HG03097 (cell line): ENCODE measurements around the gene SLC15A5.

Experiments
- ATAC-seq: cut with Tn5 transposase; IDR thresholded peaks from one replicate; pipeline ENCODE4 v1.9.1; 2021; ENCODE audit not compliant: unreplicated experiment, low FRiP score

The SLC15A5 gene

DNA sequence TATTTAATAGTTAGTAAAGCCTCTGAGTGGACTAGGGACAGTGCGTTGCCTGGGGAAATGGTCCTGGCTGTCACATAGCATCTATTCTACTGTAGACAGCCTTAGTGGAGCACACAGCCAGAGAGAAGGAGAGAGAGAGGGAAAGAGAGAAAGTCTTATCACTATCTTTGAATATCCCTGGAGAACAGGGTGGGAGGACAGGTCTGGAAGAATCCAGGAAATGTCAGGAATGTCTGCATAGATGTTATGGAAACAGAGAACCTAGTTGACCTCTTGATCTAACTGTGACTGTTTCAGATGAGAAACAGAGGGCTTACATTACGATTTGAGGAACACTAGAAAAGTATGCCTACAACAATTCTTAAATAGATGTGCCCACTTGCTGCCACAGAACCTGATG, 92.8 kb downstream of the SLC15A5 start:
- no peak for ATAC-seq

DNA sequence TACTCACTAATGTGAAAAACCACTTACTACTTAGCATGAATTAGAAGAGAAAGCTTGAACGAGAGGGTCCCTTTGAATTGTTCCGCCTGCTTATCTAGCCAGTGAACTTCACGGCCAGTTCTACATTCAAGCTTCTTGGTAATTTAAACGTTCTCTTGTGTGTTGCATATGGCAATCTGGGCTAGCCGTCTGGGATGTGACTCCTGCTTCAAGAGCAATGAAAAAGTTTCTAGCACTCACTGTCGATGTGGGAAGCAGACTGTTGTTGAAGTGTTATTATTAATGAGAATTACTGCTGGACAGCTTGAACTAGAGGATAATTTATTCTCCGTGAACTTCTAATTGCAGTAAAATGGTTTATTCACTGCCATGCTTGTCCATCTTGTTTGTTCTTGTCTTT, 93.9 kb downstream of the SLC15A5 start:
- no peak for ATAC-seq

- ATAC-seq: no peak
Measured at GRCh38 chr12:16175840-16176239, 101.6 kb downstream of the SLC15A5 start.

GRCh38 chr12:16174282-16174681, 103.2 kb downstream of the SLC15A5 start:
- ATAC-seq: no peak

- ATAC-seq: no peak
Measured at GRCh38 chr12:16171348-16171747, 106.1 kb downstream of the SLC15A5 start.

- ATAC-seq: no peak
Measured at GRCh38 chr12:16168078-16168477, 109.4 kb downstream of the SLC15A5 start.

- ATAC-seq: no peak
Measured at GRCh38 chr12:16166563-16167470, 110.7 kb downstream of the SLC15A5 start.

GRCh38 chr12:16165506-16165905, 112.0 kb downstream of the SLC15A5 start:
- ATAC-seq: no peak

- no peak for ATAC-seq
Measured at GRCh38 chr12:16163901-16164300, 113.6 kb downstream of the SLC15A5 start.

DNA sequence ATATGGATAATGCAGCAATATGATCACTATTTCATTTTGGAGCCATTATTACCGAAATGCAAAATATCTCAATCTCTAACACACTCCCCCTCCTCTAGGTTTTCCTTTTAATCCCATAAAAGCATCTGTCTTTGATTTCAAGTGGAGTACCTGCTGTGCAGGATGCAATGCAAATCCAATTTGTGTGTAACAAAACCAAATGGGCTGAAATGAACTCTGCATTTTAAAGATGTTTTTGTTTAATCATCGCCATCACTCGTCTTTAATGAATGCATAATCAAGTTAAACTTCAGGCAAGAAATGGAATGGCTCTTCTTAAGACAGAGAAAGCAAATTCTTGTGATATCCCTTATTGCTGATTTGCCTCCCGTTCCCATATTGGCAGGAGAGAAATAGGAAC, 114.3 kb downstream of the SLC15A5 start:
- no peak for ATAC-seq

DNA sequence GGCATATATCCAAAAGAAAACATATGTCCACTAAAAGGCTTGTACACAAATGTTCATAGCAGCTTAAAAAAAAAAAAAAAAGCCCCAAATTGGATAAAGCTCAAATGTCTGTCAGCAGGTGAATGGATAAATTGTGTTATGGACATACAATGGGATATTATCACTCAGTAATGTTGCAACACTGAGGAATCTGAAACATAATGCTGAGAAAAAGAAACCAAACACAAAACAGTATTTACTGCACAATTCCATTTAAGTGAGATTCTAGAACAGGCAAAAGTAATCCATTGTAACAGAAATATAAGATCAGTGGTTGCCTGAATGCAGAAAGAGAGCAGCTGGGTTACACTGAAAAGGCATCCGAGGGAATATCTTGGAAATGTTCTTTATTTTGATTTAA, 117.9 kb downstream of the SLC15A5 start:
- no peak for ATAC-seq

GRCh38 chr12:16158050-16158449, 119.4 kb downstream of the SLC15A5 start:
- ATAC-seq: no peak

DNA sequence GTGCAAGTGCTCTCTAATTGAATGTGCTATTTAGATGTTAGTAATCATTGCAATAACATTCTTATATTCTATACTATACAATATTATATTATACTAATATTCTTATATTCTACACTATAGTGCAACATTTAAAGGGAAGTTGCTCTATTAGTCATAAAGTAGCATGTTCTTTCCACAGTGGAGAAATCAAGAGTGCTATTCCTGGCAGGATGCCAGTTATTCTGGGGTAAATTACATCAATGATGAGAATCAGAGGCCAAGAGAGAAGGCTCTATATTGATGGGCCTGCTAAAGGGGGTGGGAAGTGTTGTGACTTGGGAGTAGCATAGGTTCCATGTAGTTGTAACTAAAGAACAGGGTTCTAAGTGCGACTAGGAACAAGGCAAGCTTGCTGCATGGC, 121.5 kb downstream of the SLC15A5 start:
- no peak for ATAC-seq

GRCh38 chr12:16154990-16155389, 122.5 kb downstream of the SLC15A5 start:
- ATAC-seq: no peak

GRCh38 chr12:16152885-16153673, 124.4 kb downstream of the SLC15A5 start:
- ATAC-seq: no peak

DNA sequence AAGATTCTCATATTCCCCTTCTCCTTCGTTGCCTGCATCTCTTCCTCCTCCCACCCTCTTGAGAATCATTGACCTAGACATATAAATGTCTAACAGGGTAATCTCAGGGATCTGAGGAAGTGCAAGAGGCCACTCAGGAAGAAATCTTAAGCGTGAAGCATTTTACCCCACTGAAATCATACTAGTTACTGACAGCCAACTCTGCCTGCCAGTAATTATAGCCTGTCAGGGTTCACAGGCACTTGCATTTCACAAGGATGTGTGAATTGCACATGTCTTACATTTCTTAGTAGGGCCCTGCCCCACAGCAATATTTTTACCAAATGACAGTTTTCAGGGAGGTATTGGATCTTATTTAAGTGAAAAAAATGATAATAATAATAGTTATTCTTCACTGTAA, 127.2 kb downstream of the SLC15A5 start:
- no peak for ATAC-seq

DNA sequence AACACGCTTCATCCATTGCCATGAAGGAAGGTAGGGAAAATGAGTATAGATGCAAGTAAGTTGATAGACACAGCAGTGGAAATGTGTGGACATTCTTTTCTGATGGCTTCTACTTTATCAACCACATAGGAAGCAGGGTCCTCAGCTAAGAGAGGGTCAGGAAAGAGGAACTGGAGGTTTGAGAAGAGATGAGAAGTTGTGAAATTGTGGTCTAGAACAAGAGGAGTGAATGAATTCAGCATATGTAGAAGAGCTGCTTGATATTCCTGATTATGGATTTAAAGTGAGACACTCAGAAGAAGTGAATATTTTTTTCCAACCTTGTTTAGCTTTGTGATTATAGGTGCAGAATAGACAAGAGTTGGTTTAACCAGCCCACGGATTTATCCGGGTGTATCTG, 128.5 kb downstream of the SLC15A5 start:
- ATAC-seq: no peak
